Measurements from ENCODE around the gene ALDH3A1.

Gene ALDH3A1

DNA sequence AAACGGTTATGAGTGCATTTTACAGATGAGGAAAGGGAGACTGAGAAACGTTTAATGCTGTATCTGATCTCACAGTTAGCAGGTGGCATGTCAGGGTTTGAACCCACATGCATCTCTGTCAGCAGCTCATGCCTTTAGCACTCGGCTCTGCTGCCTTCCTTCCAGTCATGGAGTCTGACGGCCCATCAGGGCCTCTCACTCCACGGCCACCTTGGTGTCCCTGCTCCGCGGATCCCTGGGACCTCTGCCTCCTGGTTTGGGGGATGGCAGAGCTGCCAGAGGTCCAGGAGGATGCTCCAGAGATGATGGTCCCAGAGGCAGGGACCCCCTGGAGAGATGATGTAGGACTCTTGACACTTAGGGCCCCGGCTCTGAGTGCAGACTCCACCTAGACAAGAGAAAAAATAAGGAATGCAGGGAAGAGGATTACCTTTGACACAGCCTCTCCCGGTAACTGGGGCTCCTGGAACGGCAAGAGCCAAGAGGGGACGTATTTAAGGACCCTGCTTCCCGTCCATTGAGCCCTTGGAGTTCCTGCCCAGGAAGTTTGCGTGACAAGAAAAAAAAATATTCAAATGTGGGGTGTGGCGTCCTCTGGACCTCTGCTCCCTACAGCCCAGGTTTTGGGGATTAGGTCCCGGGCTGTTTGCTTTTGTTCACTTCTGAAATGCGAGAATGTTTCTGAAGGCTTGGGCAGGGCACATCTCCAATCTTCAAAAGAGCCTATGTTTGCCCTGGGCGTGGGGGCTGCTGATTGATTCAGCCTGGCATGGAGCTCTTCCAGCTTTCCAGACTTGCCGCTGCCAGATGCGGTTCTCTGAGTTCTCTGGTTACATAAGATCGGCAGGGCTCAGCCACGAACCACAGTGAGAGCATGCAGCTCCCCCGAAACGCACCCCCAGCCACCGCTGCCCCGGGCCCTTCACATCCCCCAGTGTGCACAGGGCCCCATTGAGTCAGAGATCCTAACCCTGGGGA lies at the start of gene ALDH3A1:
Gene ALDH3A1 (minus strand): TSS at position 470 of the 978 bp plus-strand sequence. CDS start 3,169 bp downstream, outside the sequence.
- Histone ChIP-seq H3K4me3 (ENCODE audit: low read length) (no peak within 1 kb of the TSS), H3K4me1 (ENCODE audit: control insufficient read depth, insufficient read depth, low read length) (no peaks in the 10 kb centered on the region), H3K27ac (ENCODE audit: low read depth, low read length) (no peak within 1 kb of the TSS), H3K9ac (ENCODE audit: low read length) (no peak within 1 kb of the TSS), H3K27me3 (ENCODE audit: control insufficient read depth, insufficient read depth, low read length) (no peaks in the 10 kb centered on the region), H3K36me3 (ENCODE audit: control insufficient read depth, insufficient read depth, low read length) (no peaks in the 10 kb centered on the region)

DNA sequence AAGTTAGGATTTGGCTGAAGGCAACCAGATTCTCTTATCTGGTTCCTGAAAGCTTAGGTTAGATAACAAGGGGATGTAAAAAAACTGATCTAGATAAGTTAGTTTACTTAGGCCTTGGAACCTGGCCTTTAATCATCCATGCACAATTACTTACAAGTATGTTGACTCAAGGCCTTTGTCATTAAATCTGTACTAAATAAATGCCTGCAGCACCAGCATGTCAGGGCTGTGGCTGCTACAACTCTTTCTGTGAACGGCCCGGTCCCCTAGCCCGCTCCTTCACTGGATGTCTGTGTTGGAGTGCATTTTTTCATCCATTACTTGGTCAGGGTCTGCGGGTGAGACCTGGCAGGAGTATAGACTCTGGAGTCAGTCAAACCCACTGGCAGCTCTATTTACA lies 48.4 kb upstream of the ALDH3A1 start:
- Histone ChIP-seq H3K27me3 (ENCODE audit: control insufficient read depth, insufficient read depth, low read length) (no peaks in the 10 kb centered on the region), H3K27ac (ENCODE audit: low read depth, low read length) (no peak overlapping the region), H3K36me3 (ENCODE audit: control insufficient read depth, insufficient read depth, low read length) (peaks cover 21% of the 10 kb centered on the region), H3K4me3 (ENCODE audit: low read length) (no peak overlapping the region), H3K9ac (ENCODE audit: low read length) (no peak overlapping the region), H3K4me1 (ENCODE audit: control insufficient read depth, insufficient read depth, low read length) (no peaks in the 10 kb centered on the region)

DNA sequence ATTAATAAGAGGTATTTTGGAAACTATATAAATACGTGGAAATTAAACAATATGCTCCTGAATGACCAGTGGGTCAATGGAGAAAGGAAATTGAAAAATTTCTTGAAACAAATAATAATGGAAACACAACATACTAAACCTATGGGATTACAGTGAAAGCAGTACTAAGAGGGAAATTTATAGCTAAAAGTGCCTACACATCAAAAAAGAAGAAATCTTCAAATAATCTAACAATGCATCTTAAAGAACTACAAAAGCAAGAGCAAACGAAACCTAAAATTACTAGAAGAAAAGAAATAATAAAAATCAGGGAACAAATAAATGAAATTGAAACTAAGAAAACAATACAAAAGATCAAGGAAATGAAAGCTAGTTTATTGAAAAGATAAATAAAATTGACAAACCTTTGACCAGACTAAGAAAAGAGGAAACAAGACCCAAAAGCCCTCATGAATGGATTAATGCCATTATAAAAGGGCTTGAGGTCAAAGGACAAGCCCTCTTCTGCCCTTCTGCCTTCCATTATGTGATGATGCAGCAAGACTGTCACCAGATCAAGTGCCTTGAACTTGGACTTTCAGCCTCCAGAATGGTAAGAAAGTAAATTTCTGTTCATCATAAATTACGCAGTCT lies 43.9 kb upstream of the ALDH3A1 start:
- Histone ChIP-seq H3K9ac (ENCODE audit: low read length) (no peak overlapping the region), H3K27ac (ENCODE audit: low read depth, low read length) (no peak overlapping the region), H3K4me3 (ENCODE audit: low read length) (no peak overlapping the region), H3K4me1 (ENCODE audit: control insufficient read depth, insufficient read depth, low read length) (no peaks in the 10 kb centered on the region), H3K36me3 (ENCODE audit: control insufficient read depth, insufficient read depth, low read length) (peaks cover 18% of the 10 kb centered on the region), H3K27me3 (ENCODE audit: control insufficient read depth, insufficient read depth, low read length) (no peaks in the 10 kb centered on the region)

DNA sequence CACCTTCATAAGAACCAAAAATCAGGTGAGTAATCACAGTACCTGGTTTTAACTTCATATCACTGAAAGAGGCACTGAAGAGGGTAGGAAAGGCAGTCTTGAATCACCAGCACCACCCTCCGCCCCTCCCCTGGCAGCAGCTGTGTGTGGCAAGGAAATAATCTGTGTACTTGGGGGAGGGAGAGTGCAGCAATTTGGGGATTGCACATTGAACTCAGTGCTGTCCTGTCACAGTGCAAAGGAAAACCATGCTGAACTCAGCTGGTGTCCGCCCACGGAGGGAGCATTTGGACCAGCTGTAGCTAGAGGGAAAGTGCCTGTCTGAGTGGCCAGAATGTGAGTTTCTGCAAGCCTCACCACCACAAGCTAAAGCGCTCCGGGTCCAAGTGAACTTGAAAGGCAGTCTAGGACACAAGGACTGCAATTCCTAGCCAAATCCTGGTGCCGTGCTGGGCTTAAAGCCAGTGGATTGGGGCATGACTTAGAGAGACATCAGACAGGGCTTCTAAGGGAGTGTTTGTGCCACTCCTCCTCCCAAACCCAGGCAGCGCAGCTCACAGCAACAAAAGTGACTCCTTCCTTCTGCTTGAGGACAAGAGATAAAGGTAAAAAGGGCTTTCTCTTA lies 39.7 kb upstream of the ALDH3A1 start:
- H3K9ac ChIP-seq (ENCODE audit: low read length), result no peak overlapping the region
- no peaks in the 10 kb centered on the region for H3K27me3 ChIP-seq (ENCODE audit: control insufficient read depth, insufficient read depth, low read length)
- peaks cover 8% of the 10 kb centered on the region for H3K36me3 ChIP-seq (ENCODE audit: control insufficient read depth, insufficient read depth, low read length)
- no peak overlapping the region for H3K27ac ChIP-seq (ENCODE audit: low read depth, low read length)
- H3K4me3 ChIP-seq (ENCODE audit: low read length), result no peak overlapping the region
- no peaks in the 10 kb centered on the region for H3K4me1 ChIP-seq (ENCODE audit: control insufficient read depth, insufficient read depth, low read length)

- H3K27ac ChIP-seq (ENCODE audit: low read depth, low read length), result no peak overlapping the region
- H3K4me1 ChIP-seq (ENCODE audit: control insufficient read depth, insufficient read depth, low read length), result no peaks in the 10 kb centered on the region
- peaks cover 6% of the 10 kb centered on the region for H3K36me3 ChIP-seq (ENCODE audit: control insufficient read depth, insufficient read depth, low read length)
- no peak overlapping the region for H3K9ac ChIP-seq (ENCODE audit: low read length)
- no peak overlapping the region for H3K4me3 ChIP-seq (ENCODE audit: low read length)
- no peaks in the 10 kb centered on the region for H3K27me3 ChIP-seq (ENCODE audit: control insufficient read depth, insufficient read depth, low read length)
Measured at GRCh38 chr17:19785854-19786253, 37.8 kb upstream of the ALDH3A1 start.

DNA sequence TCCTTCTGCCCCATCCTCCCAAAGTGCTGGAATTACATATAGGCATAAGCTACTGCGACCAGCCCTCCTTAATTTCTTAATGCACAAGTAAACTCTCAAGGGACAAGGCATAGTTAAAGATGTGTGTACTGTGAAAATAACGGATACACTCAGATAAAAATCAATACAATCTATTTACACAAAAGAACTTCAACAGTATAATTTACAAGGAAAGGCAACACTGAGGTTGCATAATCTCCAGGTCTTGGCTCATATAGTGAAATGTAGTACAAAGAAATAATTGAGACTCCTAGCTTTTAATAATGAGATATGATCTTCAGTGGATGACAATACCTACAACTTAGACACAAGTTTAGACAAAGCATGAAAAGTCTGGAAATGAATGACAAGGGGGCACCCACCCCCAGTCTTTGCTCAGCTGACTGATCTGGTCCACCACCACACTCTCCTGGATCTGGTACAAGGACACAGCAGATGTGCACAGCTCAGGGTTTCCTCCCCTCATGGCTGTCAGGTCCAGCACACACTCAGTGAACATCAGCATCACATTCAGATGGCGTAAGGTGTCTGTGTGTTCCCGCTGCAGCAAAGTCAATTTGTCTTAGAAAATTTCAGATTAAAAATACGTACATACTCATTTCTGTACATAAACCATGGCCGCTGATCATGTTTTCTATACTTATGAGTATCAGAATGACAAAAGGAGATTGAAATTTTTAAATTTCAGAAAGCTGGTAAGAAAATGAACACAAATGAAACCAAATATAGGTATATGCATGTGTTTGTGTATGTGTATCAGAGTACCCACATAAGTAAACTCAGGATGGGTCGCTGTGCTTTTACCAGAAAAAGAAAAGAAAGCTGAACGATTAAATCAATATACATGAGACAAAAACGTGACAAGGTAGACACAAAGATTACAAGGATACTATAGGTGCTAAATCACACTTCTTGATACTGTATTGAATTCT lies 33.7 kb upstream of the ALDH3A1 start:
- H3K4me1 ChIP-seq (ENCODE audit: control insufficient read depth, insufficient read depth, low read length), result no peaks in the 10 kb centered on the region
- no peaks in the 10 kb centered on the region for H3K27me3 ChIP-seq (ENCODE audit: control insufficient read depth, insufficient read depth, low read length)
- no peak overlapping the region for H3K4me3 ChIP-seq (ENCODE audit: low read length)
- H3K27ac ChIP-seq (ENCODE audit: low read depth, low read length), result no peak overlapping the region
- peaks cover 2% of the 10 kb centered on the region for H3K36me3 ChIP-seq (ENCODE audit: control insufficient read depth, insufficient read depth, low read length)
- H3K9ac ChIP-seq (ENCODE audit: low read length), result no peak overlapping the region

DNA sequence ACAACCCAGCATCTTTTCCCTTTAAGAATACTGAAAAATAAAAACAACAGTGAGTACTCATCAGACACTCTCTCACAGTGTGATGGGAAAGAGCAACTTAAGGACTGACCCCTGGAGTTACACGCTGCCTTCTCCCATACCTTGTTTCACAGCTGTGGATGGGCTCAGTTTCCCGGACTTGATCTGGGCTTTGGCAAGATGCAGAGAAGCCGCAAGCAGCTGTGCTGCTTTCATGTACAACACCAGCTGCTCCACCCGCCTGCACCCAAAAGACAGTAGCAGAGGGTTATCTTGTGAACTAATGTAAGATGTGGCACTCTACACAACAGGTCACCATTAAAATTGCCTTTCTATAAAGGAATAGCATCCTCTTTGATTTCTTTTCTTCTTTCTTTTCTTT lies 32.7 kb upstream of the ALDH3A1 start:
- Histone ChIP-seq H3K9ac (ENCODE audit: low read length) (no peak overlapping the region), H3K27ac (ENCODE audit: low read depth, low read length) (no peak overlapping the region), H3K27me3 (ENCODE audit: control insufficient read depth, insufficient read depth, low read length) (no peaks in the 10 kb centered on the region), H3K4me1 (ENCODE audit: control insufficient read depth, insufficient read depth, low read length) (no peaks in the 10 kb centered on the region), H3K36me3 (ENCODE audit: control insufficient read depth, insufficient read depth, low read length) (peaks cover 12% of the 10 kb centered on the region), H3K4me3 (ENCODE audit: low read length) (no peak overlapping the region)

GRCh38 chr17:19773534-19773933 lies 25.4 kb upstream of the ALDH3A1 start:
- Histone ChIP-seq H3K27me3 (ENCODE audit: control insufficient read depth, insufficient read depth, low read length) (no peaks in the 10 kb centered on the region), H3K9ac (ENCODE audit: low read length) (no peak overlapping the region), H3K4me3 (ENCODE audit: low read length) (no peak overlapping the region), H3K36me3 (ENCODE audit: control insufficient read depth, insufficient read depth, low read length) (peaks cover 12% of the 10 kb centered on the region), H3K4me1 (ENCODE audit: control insufficient read depth, insufficient read depth, low read length) (peaks cover 2% of the 10 kb centered on the region), H3K27ac (ENCODE audit: low read depth, low read length) (no peak overlapping the region)

- H3K4me1 ChIP-seq (ENCODE audit: control insufficient read depth, insufficient read depth, low read length), result peaks cover 2% of the 10 kb centered on the region
- H3K9ac ChIP-seq (ENCODE audit: low read length), result no peak overlapping the region
- no peak overlapping the region for H3K27ac ChIP-seq (ENCODE audit: low read depth, low read length)
- H3K36me3 ChIP-seq (ENCODE audit: control insufficient read depth, insufficient read depth, low read length), result peaks cover 9% of the 10 kb centered on the region
- H3K27me3 ChIP-seq (ENCODE audit: control insufficient read depth, insufficient read depth, low read length), result no peaks in the 10 kb centered on the region
- no peak overlapping the region for H3K4me3 ChIP-seq (ENCODE audit: low read length)
Measured at GRCh38 chr17:19771971-19772630, 24.0 kb upstream of the ALDH3A1 start.

DNA sequence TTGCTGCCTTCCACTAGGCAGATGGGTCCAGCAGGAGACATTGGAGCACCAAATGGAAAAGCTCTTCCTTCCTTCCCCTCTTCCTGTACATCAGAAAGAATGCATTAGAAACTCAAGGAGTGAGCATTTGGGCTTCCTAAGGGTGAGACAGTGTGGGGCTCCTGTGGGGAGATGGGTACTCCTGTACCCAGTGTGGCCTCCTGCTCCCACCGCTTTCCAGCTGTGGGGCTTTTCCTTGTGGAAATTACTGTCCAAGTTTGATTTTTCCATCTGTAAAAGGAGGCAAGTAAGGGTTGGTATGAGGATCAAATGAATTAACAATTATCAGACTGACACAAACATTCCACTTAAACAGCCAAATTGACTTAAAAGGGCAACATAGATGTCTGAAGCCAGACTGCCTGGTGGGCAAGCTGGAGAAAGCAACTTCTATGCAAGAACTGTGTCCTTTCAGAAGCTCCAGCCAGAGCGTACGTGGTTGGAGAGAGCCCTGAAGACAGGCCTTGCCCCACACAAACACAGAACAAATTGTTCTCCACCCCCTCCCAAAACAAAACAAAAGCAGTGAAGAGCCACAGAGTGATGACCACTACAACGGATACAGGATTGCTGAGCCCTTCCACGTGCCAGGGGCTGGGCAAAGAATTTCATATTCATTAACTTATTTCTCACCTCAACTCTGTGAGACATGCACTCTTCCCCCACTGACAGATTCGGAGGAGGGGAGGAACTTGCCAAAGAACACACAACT lies 23.1 kb upstream of the ALDH3A1 start:
- no peak overlapping the region for H3K27ac ChIP-seq (ENCODE audit: low read depth, low read length)
- H3K9ac ChIP-seq (ENCODE audit: low read length), result no peak overlapping the region
- H3K27me3 ChIP-seq (ENCODE audit: control insufficient read depth, insufficient read depth, low read length), result no peaks in the 10 kb centered on the region
- peaks cover 4% of the 10 kb centered on the region for H3K4me1 ChIP-seq (ENCODE audit: control insufficient read depth, insufficient read depth, low read length)
- H3K4me3 ChIP-seq (ENCODE audit: low read length), result no peak overlapping the region
- peaks cover 3% of the 10 kb centered on the region for H3K36me3 ChIP-seq (ENCODE audit: control insufficient read depth, insufficient read depth, low read length)

Data from rectal smooth muscle tissue (tissue), 1 donor.